HFFc6 (cell line): ENCODE results near the gene DPY19L1. TPM values are rescaled to one million over a fixed set of nuclear protein-coding genes. Genes with fewer than 3 reads are reported as not detected.
A peak's percentile ranks its signal among the peaks of the same experiment; 100 is the strongest.
"Not testable (repeated sequence)": the region's sequence is repeated elsewhere in the genome, so short reads cannot be mapped to it uniquely, and the experiment has no call there.

Experiments used
- DNase-seq: peaks from one replicate; pipeline ENCODE4 v3.0.0-alpha.2; 2018
- H3K27ac Mint-ChIP-seq: 2 replicates; pipeline ENCODE4 v1.8.0; 2020; ENCODE audit warnings: mild to moderate bottlenecking, mixed read lengths
- H3K27me3 Mint-ChIP-seq: 2 replicates; pipeline ENCODE4 v1.8.0; 2021; ENCODE audit warnings: mild to moderate bottlenecking, moderate library complexity, mixed read lengths; ENCODE audit not compliant: insufficient read depth
- H3K36me3 Mint-ChIP-seq: 2 replicates; pipeline ENCODE4 v1.8.0; 2021; ENCODE audit warnings: low read depth, mixed read lengths
- H3K4me1 Mint-ChIP-seq: 2 replicates; pipeline ENCODE4 v1.8.0; 2020; ENCODE audit warnings: low read depth, mixed read lengths
- H3K4me3 Mint-ChIP-seq: 2 replicates; pipeline ENCODE4 v1.8.0; 2020; ENCODE audit warnings: mild to moderate bottlenecking, moderate library complexity, mixed read lengths
- H3K9me3 Mint-ChIP-seq: 2 replicates; pipeline ENCODE4 v1.8.0; 2020; ENCODE audit warnings: mild to moderate bottlenecking, mixed read lengths
- total RNA-seq, 6 experiments: library from RNA; stranded (reverse); fragmentation: NEBNext Ultra II Directional; extraction: Animal tissue kit (Norgen Biotek cat#: 25700); gene quantifications; 2 replicates in 1 of 6; 3 replicates in 5 of 6; pipeline ENCODE4 v1.2.3, GENCODE V29; 2021
- TF ChIP-seq, protein P1 (sequence below): fragments of 200-600 bp; sonication (generic); IDR thresholded peaks from 2 replicates; pipeline ENCODE4 v1.5.0; 2021; ENCODE audit warnings: antibody characterized with exemption, mild to moderate bottlenecking

The DPY19L1 gene
- total RNA-seq, 6 experiments from 2014 or later = 23.7 to 33.4 (median 30.2) TPM

DNA sequence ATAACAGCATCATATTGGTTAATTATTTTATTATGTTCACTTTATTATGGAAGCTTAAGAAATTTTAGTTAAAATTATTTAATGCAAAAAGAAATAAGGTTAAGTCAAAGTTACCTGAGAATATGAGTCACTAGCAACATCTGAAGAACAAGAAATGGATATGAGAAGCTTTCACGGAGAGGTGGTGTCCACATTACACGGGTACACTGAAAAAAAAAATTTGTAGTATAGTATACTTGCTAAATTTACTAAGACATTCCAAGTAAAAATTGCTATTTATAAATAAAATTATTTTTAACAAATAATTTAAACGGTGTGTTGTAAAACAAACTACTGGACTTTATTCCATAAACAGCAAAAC, 63.9 kb downstream of the DPY19L1 start:
- H3K36me3 Mint-ChIP-seq = peaks cover 16% of the 10 kb centered on the region
- no peaks in the 10 kb centered on the region for H3K9me3 Mint-ChIP-seq
- no peak overlapping the region for H3K4me3 Mint-ChIP-seq
- H3K27me3 Mint-ChIP-seq = no peaks in the 10 kb centered on the region; the same call in 1 of the 2 replicates
- H3K27ac Mint-ChIP-seq = no peak overlapping the region
- TF ChIP-seq, protein P1, sequence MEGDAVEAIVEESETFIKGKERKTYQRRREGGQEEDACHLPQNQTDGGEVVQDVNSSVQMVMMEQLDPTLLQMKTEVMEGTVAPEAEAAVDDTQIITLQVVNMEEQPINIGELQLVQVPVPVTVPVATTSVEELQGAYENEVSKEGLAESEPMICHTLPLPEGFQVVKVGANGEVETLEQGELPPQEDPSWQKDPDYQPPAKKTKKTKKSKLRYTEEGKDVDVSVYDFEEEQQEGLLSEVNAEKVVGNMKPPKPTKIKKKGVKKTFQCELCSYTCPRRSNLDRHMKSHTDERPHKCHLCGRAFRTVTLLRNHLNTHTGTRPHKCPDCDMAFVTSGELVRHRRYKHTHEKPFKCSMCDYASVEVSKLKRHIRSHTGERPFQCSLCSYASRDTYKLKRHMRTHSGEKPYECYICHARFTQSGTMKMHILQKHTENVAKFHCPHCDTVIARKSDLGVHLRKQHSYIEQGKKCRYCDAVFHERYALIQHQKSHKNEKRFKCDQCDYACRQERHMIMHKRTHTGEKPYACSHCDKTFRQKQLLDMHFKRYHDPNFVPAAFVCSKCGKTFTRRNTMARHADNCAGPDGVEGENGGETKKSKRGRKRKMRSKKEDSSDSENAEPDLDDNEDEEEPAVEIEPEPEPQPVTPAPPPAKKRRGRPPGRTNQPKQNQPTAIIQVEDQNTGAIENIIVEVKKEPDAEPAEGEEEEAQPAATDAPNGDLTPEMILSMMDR = no peak
- no peaks in the 10 kb centered on the region for H3K4me1 Mint-ChIP-seq
- DNase-seq = no peak

GRCh38 chr7:34972739-34973399, 64.4 kb downstream of the DPY19L1 start:
- H3K27ac Mint-ChIP-seq, H3K4me1 Mint-ChIP-seq, H3K4me3 Mint-ChIP-seq, DNase-seq, H3K27me3 Mint-ChIP-seq, H3K9me3 Mint-ChIP-seq: not testable (repeated sequence)
- H3K36me3 Mint-ChIP-seq = peaks cover 16% of the 10 kb centered on the region

GRCh38 chr7:34967818-34968217, 69.5 kb downstream of the DPY19L1 start:
- not testable (repeated sequence) for H3K9me3 Mint-ChIP-seq, H3K4me1 Mint-ChIP-seq, H3K4me3 Mint-ChIP-seq, DNase-seq, H3K27ac Mint-ChIP-seq, H3K27me3 Mint-ChIP-seq
- peaks cover 16% of the 10 kb centered on the region for H3K36me3 Mint-ChIP-seq

- not testable (repeated sequence) for H3K9me3 Mint-ChIP-seq, H3K4me1 Mint-ChIP-seq, H3K4me3 Mint-ChIP-seq, H3K27me3 Mint-ChIP-seq, H3K27ac Mint-ChIP-seq, H3K36me3 Mint-ChIP-seq, DNase-seq
These were observed 70.8 kb downstream of the DPY19L1 start for GRCh38 chr7:34966504-34966903.

DNA sequence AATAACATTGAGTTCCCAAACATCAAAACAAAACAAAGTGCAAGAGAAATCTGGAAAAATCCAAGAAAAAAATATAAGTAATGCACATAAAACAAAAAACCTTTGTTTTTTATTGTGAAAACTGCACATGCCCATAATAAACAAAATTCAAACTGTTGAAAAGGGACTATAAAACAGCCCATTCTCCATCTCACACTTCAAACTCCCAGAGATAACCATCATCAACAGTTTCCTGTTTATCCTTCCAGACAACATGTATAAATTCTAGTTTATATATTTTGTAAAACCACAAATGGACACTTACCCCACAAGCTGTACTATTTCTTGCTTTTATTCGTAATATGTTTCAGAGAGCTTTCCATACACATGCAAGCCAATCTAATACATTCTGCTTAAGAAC, 79.3 kb downstream of the DPY19L1 start:
- DNase-seq = no peak
- Mint-ChIP-seq H3K27ac (no peak overlapping the region), H3K27me3 (no peaks in the 10 kb centered on the region), H3K9me3 (no peaks in the 10 kb centered on the region), H3K36me3 (peaks cover 5% of the 10 kb centered on the region; the same call in 1 of the 2 replicates), H3K4me1 (no peaks in the 10 kb centered on the region), H3K4me3 (no peak overlapping the region)
- TF ChIP-seq, protein P1 = no peak

GRCh38 chr7:34952822-34953221, 84.5 kb downstream of the DPY19L1 start:
- Mint-ChIP-seq H3K4me3 (no peak overlapping the region), H3K4me1 (peaks cover 14% of the 10 kb centered on the region), H3K36me3 (peaks cover 5% of the 10 kb centered on the region; the same call in 1 of the 2 replicates), H3K27me3 (no peaks in the 10 kb centered on the region), H3K27ac (no peak overlapping the region), H3K9me3 (no peaks in the 10 kb centered on the region)
- TF ChIP-seq, protein P1 = no peak
- DNase-seq = no peak

DNA sequence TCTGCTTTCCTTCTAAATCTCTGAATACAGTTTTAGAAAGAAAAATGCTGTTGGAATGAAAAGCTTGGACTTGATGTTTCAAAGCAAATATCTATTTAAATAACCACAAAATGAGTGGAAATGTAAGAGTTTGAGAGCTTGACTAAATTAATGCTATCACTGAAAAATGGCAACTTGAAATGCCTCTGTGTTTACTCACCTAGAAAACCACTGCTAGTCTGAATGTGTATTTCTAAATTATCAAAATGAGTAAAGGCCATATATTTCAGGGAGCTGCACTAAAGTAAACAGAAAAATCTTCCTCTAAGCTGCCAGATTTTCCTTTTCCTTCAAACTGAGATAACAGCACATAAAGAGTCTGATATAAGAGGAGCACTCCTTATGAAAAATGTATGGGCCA, 87.9 kb downstream of the DPY19L1 start:
- Mint-ChIP-seq H3K9me3 (no peaks in the 10 kb centered on the region), H3K27me3 (no peaks in the 10 kb centered on the region; the same call in 1 of the 2 replicates), H3K4me3 (no peak overlapping the region), H3K4me1 (peaks cover 22% of the 10 kb centered on the region), H3K27ac (peak overlapping the region; percentile 54), H3K36me3 (peaks cover 5% of the 10 kb centered on the region; the same call in 1 of the 2 replicates)
- peak; percentile 28 for DNase-seq
- TF ChIP-seq, protein P1 = no peak

GRCh38 chr7:34947427-34947826, 89.9 kb downstream of the DPY19L1 start:
- H3K27ac Mint-ChIP-seq, H3K27me3 Mint-ChIP-seq, DNase-seq, H3K9me3 Mint-ChIP-seq, H3K4me3 Mint-ChIP-seq, H3K36me3 Mint-ChIP-seq: not testable (repeated sequence)
- H3K4me1 Mint-ChIP-seq = peaks cover 22% of the 10 kb centered on the region
